Femur (tissue), 1 donor: Measurements from ENCODE around the gene FMO5.
"Not testable (repeated sequence)": the region's sequence is repeated elsewhere in the genome, so short reads cannot be mapped to it uniquely, and the experiment has no call there.

Source experiments
- DNase-seq: peaks from one replicate; pipeline ENCODE4 v3.0.0-alpha.2; 2017

FMO5 gene

GRCh38 chr1:147238925-147239820 is 14.0 kb upstream of the FMO5 start:
- no peak for DNase-seq

- no peak for DNase-seq
These were observed 13.1 kb upstream of the FMO5 start for GRCh38 chr1:147238053-147238902.

GRCh38 chr1:147236959-147237791 is 12.0 kb upstream of the FMO5 start:
- DNase-seq, result no peak

GRCh38 chr1:147236448-147236847 is 11.3 kb upstream of the FMO5 start:
- no peak for DNase-seq

GRCh38 chr1:147235822-147236221 is 10.7 kb upstream of the FMO5 start:
- no peak for DNase-seq

GRCh38 chr1:147233903-147234302 is 8.8 kb upstream of the FMO5 start:
- not testable (repeated sequence) for DNase-seq

GRCh38 chr1:147231032-147231431 is 5.9 kb upstream of the FMO5 start:
- DNase-seq, result not testable (repeated sequence)

- DNase-seq, result no peak
These were observed 1.2 kb downstream of the FMO5 start for GRCh38 chr1:147223740-147224615.

GRCh38 chr1:147218606-147219005 is 6.5 kb downstream of the FMO5 start:
- DNase-seq, result no peak

GRCh38 chr1:147217141-147217540 is 8.0 kb downstream of the FMO5 start:
- no peak for DNase-seq

GRCh38 chr1:147216124-147216523 is 9.0 kb downstream of the FMO5 start:
- DNase-seq, result no peak

- no peak for DNase-seq
These were observed 9.6 kb downstream of the FMO5 start for GRCh38 chr1:147215540-147215916.

- no peak for DNase-seq
These were observed 10.1 kb downstream of the FMO5 start for GRCh38 chr1:147214842-147215539.

GRCh38 chr1:147214325-147214724 is 10.8 kb downstream of the FMO5 start:
- no peak for DNase-seq

GRCh38 chr1:147213271-147213670 is 11.9 kb downstream of the FMO5 start:
- DNase-seq, result no peak

- no peak for DNase-seq
These were observed 13.6 kb downstream of the FMO5 start for GRCh38 chr1:147211577-147211976.

- DNase-seq, result no peak
These were observed 14.2 kb downstream of the FMO5 start for GRCh38 chr1:147210987-147211386.

GRCh38 chr1:147209825-147210821 is 15.0 kb downstream of the FMO5 start:
- DNase-seq, result no peak

- no peak for DNase-seq
These were observed 16.5 kb downstream of the FMO5 start for GRCh38 chr1:147208619-147209018.

GRCh38 chr1:147207192-147207591 is 17.9 kb downstream of the FMO5 start:
- DNase-seq, result no peak
